ENCODE results near the gene RFWD3. TPM values are rescaled to one million over a fixed set of nuclear protein-coding genes. Genes with fewer than 3 reads are reported as not detected.
A peak's percentile ranks its signal among the peaks of the same experiment; 100 is the strongest.

RFWD3 gene
- polyA plus RNA-seq (2013) = 26.9 and 27.8 TPM in 2 replicates

GRCh38 chr16:74666425-74667254, at the start of gene RFWD3:
Gene RFWD3 (minus strand): TSS chr16:74666877. CDS start chr16:74661449, 5,428 bp downstream.
- Histone ChIP-seq H3K23ac (ENCODE audit: low read length) (no peak within 1 kb of the TSS), H3K79me1 (ENCODE audit: low read length) (peaks cover 5% of the 10 kb centered on the region), H3K27me3 (ENCODE audit: insufficient read depth, low read length) (no peaks in the 10 kb centered on the region), H4K91ac (ENCODE audit: low read depth, low read length) (peak within 1 kb of the TSS; percentile 90), H3K4me3 (ENCODE audit: low read depth, low read length) (peak within 1 kb of the TSS; percentile 80), H3K79me2 (ENCODE audit: control insufficient read depth, insufficient read depth, low read length, poor library complexity) (peaks cover 7% of the 10 kb centered on the region), H2BK5ac (ENCODE audit: low read depth, low read length, poor library complexity) (peak within 1 kb of the TSS; percentile 92), H2BK12ac (ENCODE audit: low read length) (no peak within 1 kb of the TSS), H3K4me2 (ENCODE audit: low read length) (peak within 1 kb of the TSS; percentile 72), H4K12ac (ENCODE audit: low read depth, low read length) (peak within 1 kb of the TSS; percentile 89), H3K18ac (ENCODE audit: low read length) (peak within 1 kb of the TSS; percentile 90), H3K9me3 (ENCODE audit: insufficient read depth, low read depth, low read length) (peaks cover 2% of the 10 kb centered on the region), H2AK5ac (ENCODE audit: low read length) (peak within 1 kb of the TSS; percentile 88), H2BK120ac (ENCODE audit: insufficient read depth, low read length, poor library complexity) (peak within 1 kb of the TSS; percentile 92), H4K8ac (ENCODE audit: low read depth, low read length) (peak within 1 kb of the TSS; percentile 97), H3K4me1 (ENCODE audit: control insufficient read depth in 1 of 2, insufficient read depth in 2 of 2, low read length in 2 of 2) (peaks cover 0 to 4% of the 10 kb centered on the region in 2 experiments), H3K9ac (ENCODE audit: low read length) (peak within 1 kb of the TSS; percentile 81), H3K27ac (ENCODE audit: low read depth, low read length) (peak within 1 kb of the TSS; percentile 16), H3K36me3 (ENCODE audit: control insufficient read depth in 1 of 2, insufficient read depth in 2 of 2, low read length in 2 of 2) (peaks cover 16 to 23% of the 10 kb centered on the region in 2 experiments), H2AFZ (ENCODE audit: insufficient read depth, low read length, poor library complexity) (peak within 1 kb of the TSS; percentile 88), H3K14ac (ENCODE audit: low read length) (peak within 1 kb of the TSS; percentile 97), H3K4ac (ENCODE audit: low read depth, low read length) (peak within 1 kb of the TSS; percentile 96)
- no CpG with 5 or more reads among the region's 63 CpGs for WGBS (ENCODE audit: extremely low coverage, insufficient coverage, insufficient read length)
- peak; percentile 99 for DNase-seq

- Histone ChIP-seq H2AK5ac (ENCODE audit: low read length) (no peak overlapping the region), H2AFZ (ENCODE audit: insufficient read depth, low read length, poor library complexity) (no peak overlapping the region), H3K79me1 (ENCODE audit: low read length) (no peaks in the 10 kb centered on the region), H3K79me2 (ENCODE audit: control insufficient read depth, insufficient read depth, low read length, poor library complexity) (no peaks in the 10 kb centered on the region), H3K36me3 (ENCODE audit: control insufficient read depth in 1 of 2, insufficient read depth in 2 of 2, low read length in 2 of 2) (no peaks in the 10 kb centered on the region), H3K23ac (ENCODE audit: low read length) (no peak overlapping the region), H2BK120ac (ENCODE audit: insufficient read depth, low read length, poor library complexity) (no peak overlapping the region), H3K27ac (ENCODE audit: low read depth, low read length) (no peak overlapping the region), H3K14ac (ENCODE audit: low read length) (no peak overlapping the region), H4K91ac (ENCODE audit: low read depth, low read length) (no peak overlapping the region), H3K9ac (ENCODE audit: low read length) (no peak overlapping the region), H4K12ac (ENCODE audit: low read depth, low read length) (no peak overlapping the region), H4K8ac (ENCODE audit: low read depth, low read length) (no peak overlapping the region), H3K4me1 (ENCODE audit: control insufficient read depth in 1 of 2, insufficient read depth in 2 of 2, low read length in 2 of 2) (no peaks in the 10 kb centered on the region), H3K4me2 (ENCODE audit: low read length) (no peak overlapping the region), H3K18ac (ENCODE audit: low read length) (no peak overlapping the region), H3K9me3 (ENCODE audit: insufficient read depth, low read depth, low read length) (peaks cover 5% of the 10 kb centered on the region), H2BK12ac (ENCODE audit: low read length) (no peak overlapping the region), H3K4me3 (ENCODE audit: low read depth, low read length) (no peak overlapping the region), H3K4ac (ENCODE audit: low read depth, low read length) (no peak overlapping the region), H2BK5ac (ENCODE audit: low read depth, low read length, poor library complexity) (no peak overlapping the region), H3K27me3 (ENCODE audit: insufficient read depth, low read length) (no peaks in the 10 kb centered on the region)
- no peak for DNase-seq
- WGBS (ENCODE audit: extremely low coverage, insufficient coverage, insufficient read length) = no CpG with 5 or more reads among the region's 15 CpGs
Observed at GRCh38 chr16:74716355-74716754, 49.7 kb upstream of the RFWD3 start.

GRCh38 chr16:74713876-74714275, 47.2 kb upstream of the RFWD3 start:
- Histone ChIP-seq H3K79me2 (ENCODE audit: control insufficient read depth, insufficient read depth, low read length, poor library complexity) (no peaks in the 10 kb centered on the region), H3K27ac (ENCODE audit: low read depth, low read length) (no peak overlapping the region), H4K12ac (ENCODE audit: low read depth, low read length) (no peak overlapping the region), H3K79me1 (ENCODE audit: low read length) (no peaks in the 10 kb centered on the region), H3K23ac (ENCODE audit: low read length) (no peak overlapping the region), H3K36me3 (ENCODE audit: control insufficient read depth in 1 of 2, insufficient read depth in 2 of 2, low read length in 2 of 2) (no peaks in the 10 kb centered on the region), H4K8ac (ENCODE audit: low read depth, low read length) (no peak overlapping the region), H3K27me3 (ENCODE audit: insufficient read depth, low read length) (no peaks in the 10 kb centered on the region), H3K4me1 (ENCODE audit: control insufficient read depth in 1 of 2, insufficient read depth in 2 of 2, low read length in 2 of 2) (no peaks in the 10 kb centered on the region), H3K4ac (ENCODE audit: low read depth, low read length) (no peak overlapping the region), H3K4me3 (ENCODE audit: low read depth, low read length) (no peak overlapping the region), H3K18ac (ENCODE audit: low read length) (no peak overlapping the region), H3K14ac (ENCODE audit: low read length) (no peak overlapping the region), H4K91ac (ENCODE audit: low read depth, low read length) (no peak overlapping the region), H2BK5ac (ENCODE audit: low read depth, low read length, poor library complexity) (no peak overlapping the region), H3K9me3 (ENCODE audit: insufficient read depth, low read depth, low read length) (peaks cover 2% of the 10 kb centered on the region), H2AK5ac (ENCODE audit: low read length) (no peak overlapping the region), H2BK12ac (ENCODE audit: low read length) (no peak overlapping the region), H3K9ac (ENCODE audit: low read length) (no peak overlapping the region), H2BK120ac (ENCODE audit: insufficient read depth, low read length, poor library complexity) (no peak overlapping the region), H2AFZ (ENCODE audit: insufficient read depth, low read length, poor library complexity) (no peak overlapping the region), H3K4me2 (ENCODE audit: low read length) (no peak overlapping the region)
- no peak for DNase-seq
- no CpG with 5 or more reads among the region's 10 CpGs for WGBS (ENCODE audit: extremely low coverage, insufficient coverage, insufficient read length)

- DNase-seq = no peak
- Histone ChIP-seq H2BK5ac (ENCODE audit: low read depth, low read length, poor library complexity) (no peak overlapping the region), H4K8ac (ENCODE audit: low read depth, low read length) (no peak overlapping the region), H3K18ac (ENCODE audit: low read length) (no peak overlapping the region), H2BK12ac (ENCODE audit: low read length) (no peak overlapping the region), H4K12ac (ENCODE audit: low read depth, low read length) (no peak overlapping the region), H3K23ac (ENCODE audit: low read length) (no peak overlapping the region), H3K79me2 (ENCODE audit: control insufficient read depth, insufficient read depth, low read length, poor library complexity) (no peaks in the 10 kb centered on the region), H3K4me3 (ENCODE audit: low read depth, low read length) (no peak overlapping the region), H3K4me1 (ENCODE audit: control insufficient read depth in 1 of 2, insufficient read depth in 2 of 2, low read length in 2 of 2) (no peaks in the 10 kb centered on the region), H3K9me3 (ENCODE audit: insufficient read depth, low read depth, low read length) (peaks cover 2% of the 10 kb centered on the region), H2AK5ac (ENCODE audit: low read length) (no peak overlapping the region), H4K91ac (ENCODE audit: low read depth, low read length) (no peak overlapping the region), H3K14ac (ENCODE audit: low read length) (no peak overlapping the region), H3K27ac (ENCODE audit: low read depth, low read length) (no peak overlapping the region), H3K36me3 (ENCODE audit: control insufficient read depth in 1 of 2, insufficient read depth in 2 of 2, low read length in 2 of 2) (no peaks in the 10 kb centered on the region), H3K79me1 (ENCODE audit: low read length) (no peaks in the 10 kb centered on the region), H3K27me3 (ENCODE audit: insufficient read depth, low read length) (no peaks in the 10 kb centered on the region), H2AFZ (ENCODE audit: insufficient read depth, low read length, poor library complexity) (no peak overlapping the region), H3K4me2 (ENCODE audit: low read length) (no peak overlapping the region), H3K9ac (ENCODE audit: low read length) (no peak overlapping the region), H2BK120ac (ENCODE audit: insufficient read depth, low read length, poor library complexity) (no peak overlapping the region), H3K4ac (ENCODE audit: low read depth, low read length) (no peak overlapping the region)
- no CpG with 5 or more reads among the region's 10 CpGs for WGBS (ENCODE audit: extremely low coverage, insufficient coverage, insufficient read length)
Observed at GRCh38 chr16:74713325-74713724, 46.6 kb upstream of the RFWD3 start.

Data from trophoblast cell (in vitro differentiated cells and primary cell).